T-cell (primary cell): ENCODE measurements around the gene PIM1. TPM values are rescaled to one million over a fixed set of nuclear protein-coding genes. Genes with fewer than 3 reads are reported as not detected.

Source experiments
- ATAC-seq, 4 experiments: fragments of 200-7000 bp in 3 of 4; fragments of 150-1000 bp in 1 of 4; cut with Tn5 transposase; replicated peaks in 1 of 4; 1 replicate in 3 of 4; 2 replicates in 1 of 4; pipeline ENCODE4 v1.10.0; 2021; ENCODE audit warnings: moderate library complexity in 3 of 4, mild to moderate bottlenecking in 2 of 4, moderate number of reproducible peaks in 1 of 4
- CTCF ChIA-PET, 2 donors: fragments of 300-600 bp; sonication (Branson Sonifier 250); formaldehyde crosslinking; loops; one replicate each; lab custom pipeline; 2022; ENCODE audit warnings: antibody characterized with exemption in 2 of 2; lab: Charles Lee
- POLR2A ChIA-PET, 2 donors: fragments of 300-600 bp; sonication (Branson Sonifier 250); formaldehyde crosslinking; loops; one replicate each; lab custom pipeline; 2022; ENCODE audit warnings: antibody characterized with exemption in 2 of 2; lab: Charles Lee
- DNase-seq, 35 experiments: peaks; one replicate each; pipeline versions ENCODE4 v3.0.0 to v3.0.0-alpha.2; 2013 to 2023
- H3K27ac ChIP-seq: one replicate; pipeline ENCODE4 v1.5.1; 2013; ENCODE audit warnings: low read length
- H3K27me3 ChIP-seq, 2 experiments: replicated peaks in 1 of 2; 1 replicate in 1 of 2; 2 replicates in 1 of 2; pipeline versions ENCODE4 v1.6.1 to v1.7.0; 2013; ENCODE audit warnings: low read length in 1 of 2, mixed read lengths in 1 of 2; ENCODE audit not compliant: control insufficient read depth in 2 of 2, insufficient read depth in 2 of 2; ENCODE audit errors: extremely low read depth in 1 of 2
- H3K36me3 ChIP-seq, 2 donors: 1 replicate in 1 of 2; 2 replicates in 1 of 2; pipeline versions ENCODE4 v1.6.1 to v1.7.0; 2013; ENCODE audit warnings: low read length in 1 of 2; ENCODE audit not compliant: control insufficient read depth in 2 of 2, insufficient read depth in 1 of 2; ENCODE audit errors: extremely low read depth in 1 of 2
- H3K4me1 ChIP-seq, 2 experiments: 1 replicate in 1 of 2; 2 replicates in 1 of 2; pipeline versions ENCODE4 v1.6.1 to v1.7.0; 2013; ENCODE audit warnings: low read length in 2 of 2, mixed read lengths in 1 of 2; ENCODE audit not compliant: insufficient read depth in 2 of 2, control insufficient read depth in 1 of 2; ENCODE audit errors: extremely low read depth in 1 of 2
- H3K4me3 ChIP-seq, 2 donors: 1 replicate in 1 of 2; 2 replicates in 1 of 2; pipeline versions ENCODE4 v1.5.1 to v1.7.0; 2013; ENCODE audit warnings: mild to moderate bottlenecking in 2 of 2, low read length in 1 of 2, moderate library complexity in 1 of 2; ENCODE audit not compliant: control insufficient read depth in 1 of 2; ENCODE audit errors: extremely low read depth in 1 of 2
- H3K9me3 ChIP-seq: 2 replicates; pipeline ENCODE4 v1.7.0; 2013
- H3K27ac Mint-ChIP-seq, 2 donors: one replicate each; pipeline ENCODE4 v1.8.0; 2020 to 2021; ENCODE audit warnings: mild to moderate bottlenecking in 2 of 2, mixed read lengths in 2 of 2
- H3K27me3 Mint-ChIP-seq, 2 donors: one replicate each; pipeline ENCODE4 v1.8.0; 2021 to 2022; ENCODE audit warnings: mixed read lengths in 2 of 2
- H3K36me3 Mint-ChIP-seq: one replicate; pipeline ENCODE4 v1.8.0; 2021; ENCODE audit warnings: mixed read lengths
- H3K4me1 Mint-ChIP-seq, 3 donors: one replicate each; pipeline ENCODE4 v1.8.0; 2020 to 2022; ENCODE audit warnings: mixed read lengths in 3 of 3, mild to moderate bottlenecking in 1 of 3
- H3K4me3 Mint-ChIP-seq, 3 donors: one replicate each; pipeline ENCODE4 v1.8.0; 2020 to 2022; ENCODE audit warnings: mild to moderate bottlenecking in 3 of 3, mixed read lengths in 3 of 3, moderate library complexity in 3 of 3
- H3K9me3 Mint-ChIP-seq, 3 donors: one replicate each; pipeline ENCODE4 v1.8.0; 2020 to 2022; ENCODE audit warnings: mixed read lengths in 3 of 3
- WGBS: methylation state at CpG from one replicate; pipeline ENCODE4 v1.1.5; 2013; ENCODE audit warnings: missing lambda C conversion rate; ENCODE audit not compliant: insufficient coverage; 5-methylcytosine and 5-hydroxymethylcytosine counted together
- total RNA-seq, 35 experiments: library from RNA in 6 of 35; stranded (reverse) in 6 of 35; fragments of 120-200 nt in 1 of 35; gene quantifications; one replicate each; pipeline versions ENCODE4 v1.2.1 to v1.2.4 and lab custom pipeline; 2013 to 2026

PIM1 gene
- total RNA-seq, 5 donors from 2014 or later (not counting 1 experiment from before 2014, with no cell fraction given), result 225 to 334 (median 313) TPM

DNA sequence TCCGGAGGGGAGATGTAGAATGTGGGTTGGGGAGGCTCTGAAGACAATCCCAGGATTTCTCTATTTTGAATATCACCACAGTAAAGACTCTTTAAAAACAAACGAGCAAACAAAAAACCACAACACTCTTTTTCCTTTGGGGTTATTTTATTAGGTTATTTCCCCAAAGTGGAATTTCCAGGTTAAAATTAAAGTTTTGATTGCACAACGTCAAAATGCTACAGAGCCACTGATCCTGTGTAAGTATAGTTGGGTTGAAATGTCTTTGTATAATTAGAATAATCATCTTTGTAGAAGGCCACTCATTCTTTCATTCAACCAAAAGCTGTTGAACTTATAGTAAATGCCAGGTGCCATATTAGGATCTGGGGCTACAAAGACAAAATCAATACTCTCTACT lies 19.6 kb upstream of the PIM1 start:
- no peaks in the 10 kb centered on the region for H3K36me3 Mint-ChIP-seq
- no peak overlapping the region for H3K4me3 ChIP-seq
- peaks cover 4 to 8% (median 5%) of the 10 kb centered on the region in 3 donors for H3K4me1 Mint-ChIP-seq
- H3K27me3 Mint-ChIP-seq, result peaks cover 0 to 3% of the 10 kb centered on the region in 2 donors
- WGBS, result no CpG with 5 or more reads among the region's 3 CpGs
- no peaks in the 10 kb centered on the region for H3K36me3 ChIP-seq
- CTCF ChIA-PET, result no interaction called here
- ATAC-seq (no peak), DNase-seq (no peak)
- H3K27me3 ChIP-seq, result peaks cover 0 to 14% of the 10 kb centered on the region in 2 experiments
- H3K4me1 ChIP-seq, result peaks cover 0 to 2% of the 10 kb centered on the region in 2 experiments
- no peak overlapping the region for H3K27ac Mint-ChIP-seq
- H3K9me3 ChIP-seq, result no peaks in the 10 kb centered on the region
- H3K27ac ChIP-seq, result no peak overlapping the region
- POLR2A ChIA-PET, result interaction anchor here in 1 of 2 donors (0.5 kb wide), 1 partner anchor 62 kb away, joined by 3 read pairs; no protein-coding TSS in a partner anchor
- H3K9me3 Mint-ChIP-seq, result no peaks in the 10 kb centered on the region
- no peak overlapping the region for H3K4me3 Mint-ChIP-seq

DNA sequence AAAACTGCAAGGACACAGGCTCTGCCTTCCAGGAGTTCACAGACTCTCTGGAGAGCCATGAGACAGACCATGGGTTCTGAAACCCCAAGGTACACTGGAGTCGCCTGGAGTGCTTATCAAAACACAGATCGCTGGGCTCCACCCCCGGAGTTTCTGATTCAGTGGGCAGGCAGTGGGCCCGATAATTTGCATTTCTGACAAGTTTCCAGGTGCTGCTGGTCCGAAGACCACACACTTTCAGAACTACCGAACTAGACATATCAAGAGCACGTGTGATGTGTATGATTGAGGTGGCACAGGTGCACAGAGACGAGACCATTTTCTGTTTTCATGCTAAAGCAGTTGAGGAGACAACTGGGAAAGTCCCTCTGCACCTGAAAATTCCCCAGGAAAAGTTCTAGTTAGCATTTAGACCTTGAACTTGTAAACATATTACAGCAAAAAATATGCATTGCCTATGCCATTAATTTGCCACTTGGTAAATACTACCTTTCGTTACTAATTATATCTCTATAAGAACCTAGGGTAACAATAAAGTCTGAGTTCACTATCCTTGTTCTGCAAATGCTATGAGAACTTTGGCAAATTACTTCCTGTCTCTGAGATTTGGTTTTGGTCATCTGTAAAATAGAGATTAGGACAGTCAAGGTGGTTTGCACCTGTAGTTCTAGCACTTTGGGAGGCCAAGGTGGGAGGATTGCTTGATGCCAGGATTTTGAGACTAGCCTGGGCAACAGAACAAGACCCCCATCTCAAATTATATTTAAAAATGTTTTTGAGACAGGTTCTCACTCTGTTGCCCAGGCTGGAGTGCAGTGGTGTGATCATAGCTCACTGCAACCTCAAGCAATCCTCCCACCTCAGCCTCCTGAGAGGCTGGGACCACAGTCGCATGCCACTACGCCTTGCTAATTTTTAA lies 14.3 kb upstream of the PIM1 start:
- POLR2A ChIA-PET, result no interaction called here
- peak in 3 of 35 experiments; percentile 15 to 68 (median 28) for DNase-seq

DNA sequence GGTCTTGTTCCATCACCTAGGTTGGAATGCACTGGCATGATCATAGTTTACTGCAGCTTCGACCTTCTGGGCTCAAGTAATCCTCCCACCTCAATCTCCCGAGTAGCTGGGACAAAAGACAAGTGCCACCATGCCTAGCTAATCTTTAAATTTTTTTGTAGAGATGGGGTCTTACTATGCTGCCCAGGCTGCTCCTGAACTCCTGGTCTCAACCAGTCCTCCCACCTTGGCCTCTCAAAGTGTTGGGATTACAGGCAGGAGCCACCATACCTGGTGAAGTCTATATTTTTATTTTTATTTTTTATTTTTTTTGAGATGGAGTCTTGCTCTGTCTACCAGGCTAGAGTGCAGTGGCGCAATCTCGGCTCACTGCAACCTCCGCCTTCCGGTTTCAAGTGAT lies 11.4 kb upstream of the PIM1 start:
- ATAC-seq (no peak), DNase-seq (no peak)
- no peaks in the 10 kb centered on the region for H3K9me3 ChIP-seq
- no peak overlapping the region for H3K27ac ChIP-seq
- H3K27me3 ChIP-seq, result no peaks in the 10 kb centered on the region
- 100% methylated on average over 3 of the region's 6 CpGs for WGBS
- H3K36me3 Mint-ChIP-seq, result no peaks in the 10 kb centered on the region
- H3K9me3 Mint-ChIP-seq, result no peaks in the 10 kb centered on the region
- peaks cover 2 to 9% of the 10 kb centered on the region in 2 experiments for H3K4me1 ChIP-seq
- ChIA-PET CTCF (interaction anchor here in 1 of 2 donors (0.5 kb wide), 1 partner anchor 398 kb away, joined by 3 read pairs; no protein-coding TSS in a partner anchor), POLR2A (interaction anchor here in 1 of 2 donors (0.6 kb wide), 1 partner anchor 50 kb away, joined by 4 read pairs; no protein-coding TSS in a partner anchor)
- no peak overlapping the region for H3K4me3 ChIP-seq
- no peaks in the 10 kb centered on the region for H3K27me3 Mint-ChIP-seq
- no peak overlapping the region for H3K4me3 Mint-ChIP-seq
- no peaks in the 10 kb centered on the region for H3K36me3 ChIP-seq
- H3K27ac Mint-ChIP-seq, result no peak overlapping the region
- H3K4me1 Mint-ChIP-seq, result peaks cover 8 to 31% (median 20%) of the 10 kb centered on the region in 3 donors

More for the DNA sequence above, 14.3 kb upstream of the PIM1 start:
- Mint-ChIP-seq H3K27ac (peak overlapping the region; percentile 88 to 90), H3K9me3 (no peaks in the 10 kb centered on the region), H3K36me3 (no peaks in the 10 kb centered on the region), H3K27me3 (peaks cover 0 to 3% of the 10 kb centered on the region in 2 donors), H3K4me3 (peak overlapping the region; percentile 16 to 37 (median 34)), H3K4me1 (peaks cover 8 to 25% (median 20%) of the 10 kb centered on the region in 3 donors)
- Histone ChIP-seq H3K27me3 (peaks cover 0 to 12% of the 10 kb centered on the region in 2 experiments), H3K4me3 (no peak overlapping the region), H3K4me1 (peaks cover 2 to 9% of the 10 kb centered on the region in 2 experiments), H3K27ac (peak overlapping the region; percentile 20), H3K36me3 (no peaks in the 10 kb centered on the region), H3K9me3 (no peaks in the 10 kb centered on the region)
- whole genome bisulfite sequencing, result 9% methylated on average over 4 of the region's 11 CpGs
- CTCF ChIA-PET, result interaction anchor here in 1 of 2 donors (0.6 kb wide), 1 partner anchor 105 kb away, joined by 3 read pairs; no protein-coding TSS in a partner anchor
- peak; percentile 19 to 90 (median 40) for ATAC-seq

DNA sequence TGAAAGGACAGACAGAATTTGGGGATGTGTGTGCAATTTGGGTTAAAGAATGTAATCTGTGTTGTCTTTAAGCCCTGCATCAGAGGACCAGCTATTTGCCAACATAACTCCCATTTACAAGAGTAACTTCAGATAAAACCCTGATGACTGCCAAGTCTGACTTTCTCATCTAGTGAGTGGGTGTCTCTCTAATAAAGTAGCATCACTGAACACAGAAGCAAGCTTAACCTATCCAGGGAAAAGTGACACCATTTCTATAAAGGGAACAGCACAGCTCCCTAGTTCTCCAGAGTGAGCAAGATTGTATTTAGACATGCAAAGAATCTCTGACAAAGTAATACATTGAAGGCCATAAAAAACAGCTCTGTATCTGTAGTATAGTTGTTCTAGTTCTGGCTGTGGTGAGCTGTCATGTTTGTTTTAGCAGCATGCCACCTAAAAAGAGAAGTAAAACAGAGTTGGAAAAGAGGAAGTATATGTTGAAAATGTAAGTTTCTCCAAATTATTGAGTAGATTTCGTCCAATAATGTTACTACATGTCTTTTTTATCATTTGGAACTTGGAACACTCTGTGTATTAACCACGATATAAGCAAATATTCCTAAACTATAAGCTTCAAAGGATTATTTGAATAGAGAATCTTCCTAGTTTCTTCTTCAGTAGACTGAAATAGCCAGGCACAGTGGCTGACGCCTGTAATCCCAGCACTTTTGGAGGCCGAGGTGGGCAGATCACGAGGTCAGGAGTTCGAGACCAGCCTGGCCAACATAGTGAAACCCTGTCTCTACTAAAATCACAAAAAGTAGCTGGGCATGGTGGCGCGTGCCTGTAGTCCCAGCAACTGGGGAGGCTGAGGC lies 8.8 kb upstream of the PIM1 start:
- H3K36me3 ChIP-seq, result no peaks in the 10 kb centered on the region
- DNase-seq (no peak), ATAC-seq (no peak)
- H3K9me3 Mint-ChIP-seq, result no peaks in the 10 kb centered on the region
- no peak overlapping the region for H3K27ac Mint-ChIP-seq
- H3K4me1 Mint-ChIP-seq, result peaks cover 0 to 21% (median 8%) of the 10 kb centered on the region in 3 donors
- H3K9me3 ChIP-seq, result no peaks in the 10 kb centered on the region
- H3K4me3 ChIP-seq, result no peak overlapping the region
- ChIA-PET CTCF (interaction anchor here in 1 of 2 donors (0.6 to 1.1 kb wide), 6 partner anchors 11 to 139 kb away, joined by 3 to 4 read pairs (median 4); no protein-coding TSS in a partner anchor), POLR2A (interaction anchor here in 1 of 2 donors (0.6 kb wide), 3 partner anchors 34 to 401 kb away, joined by 3 to 8 read pairs (median 6); no protein-coding TSS in a partner anchor)
- H3K27me3 Mint-ChIP-seq, result no peaks in the 10 kb centered on the region
- H3K36me3 Mint-ChIP-seq, result no peaks in the 10 kb centered on the region
- H3K4me3 Mint-ChIP-seq, result no peak overlapping the region
- H3K27me3 ChIP-seq, result no peaks in the 10 kb centered on the region
- no peak overlapping the region for H3K27ac ChIP-seq
- peaks cover 0 to 7% of the 10 kb centered on the region in 2 experiments for H3K4me1 ChIP-seq
- no CpG with 5 or more reads among the region's 8 CpGs for WGBS

DNA sequence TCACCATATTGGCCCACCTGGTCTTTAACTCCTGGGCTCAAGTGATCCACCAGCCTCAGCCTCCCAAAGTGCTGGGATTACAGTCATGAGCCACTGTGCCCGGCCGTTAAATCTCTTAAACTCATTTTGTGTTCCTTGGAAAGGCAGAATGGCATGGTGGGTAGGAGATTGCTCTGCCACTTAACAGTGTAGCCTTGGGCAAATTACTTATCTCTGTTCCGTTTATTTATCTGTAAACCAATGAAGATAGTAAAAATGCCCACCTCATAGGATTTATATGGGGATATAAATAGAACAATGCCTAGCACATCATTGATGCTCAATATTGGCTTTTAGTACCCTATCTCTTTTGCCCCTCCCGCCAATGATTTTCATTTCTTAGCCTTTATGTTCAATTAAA lies 7.2 kb upstream of the PIM1 start:
- Histone ChIP-seq H3K27me3 (no peaks in the 10 kb centered on the region), H3K4me1 (peaks cover 0 to 7% of the 10 kb centered on the region in 2 experiments), H3K4me3 (no peak overlapping the region), H3K27ac (no peak overlapping the region), H3K9me3 (no peaks in the 10 kb centered on the region), H3K36me3 (no peaks in the 10 kb centered on the region)
- Mint-ChIP-seq H3K4me3 (no peak overlapping the region), H3K27me3 (no peaks in the 10 kb centered on the region), H3K9me3 (no peaks in the 10 kb centered on the region), H3K27ac (no peak overlapping the region), H3K36me3 (no peaks in the 10 kb centered on the region), H3K4me1 (peaks cover 0 to 10% (median 0%) of the 10 kb centered on the region in 3 donors)
- DNase-seq (no peak), ATAC-seq (no peak)
- no CpG with 5 or more reads among the region's 4 CpGs for WGBS
- CTCF ChIA-PET, result interaction anchor here in 1 of 2 donors (0.8 kb wide), 1 partner anchor 52 kb away, joined by 3 read pairs; no protein-coding TSS in a partner anchor
- POLR2A ChIA-PET, result no interaction called here
